CD14-positive monocyte (primary cell): Measurements from ENCODE around the gene LRRD1. TPM values are rescaled to one million over a fixed set of nuclear protein-coding genes. Genes with fewer than 3 reads are reported as not detected.

ENCODE experiments used
- DNase-seq, 3 donors: peaks; one replicate each; pipeline ENCODE4 v3.0.0-alpha.2; 2011 to 2022
- H2AFZ ChIP-seq: 2 replicates; pipeline ENCODE4 v1.6.0; 2012; ENCODE audit warnings: mild to moderate bottlenecking, low read depth, low read length, inconsistent platforms; ENCODE audit not compliant: insufficient read depth, poor library complexity, severe bottlenecking
- H3K27ac ChIP-seq, 2 donors: 1 replicate in 1 of 2; 2 replicates in 1 of 2; pipeline ENCODE4 v1.5.1; 2012 to 2013; ENCODE audit warnings: low read length in 2 of 2, control low read depth in 1 of 2, inconsistent platforms in 1 of 2, low read depth in 1 of 2, mild to moderate bottlenecking in 1 of 2
- H3K27me3 ChIP-seq, 2 donors: one replicate each; pipeline versions ENCODE4 v1.6.0 to v1.6.1; 2011 to 2013; ENCODE audit warnings: low read length in 2 of 2; ENCODE audit not compliant: control insufficient read depth in 2 of 2, insufficient read depth in 2 of 2
- H3K36me3 ChIP-seq, 2 donors: replicated peaks in 1 of 2; 1 replicate in 1 of 2; 2 replicates in 1 of 2; pipeline versions ENCODE4 v1.5.1 to v1.6.1; 2012 to 2013; ENCODE audit warnings: low read length in 2 of 2, control low read depth in 1 of 2, inconsistent platforms in 1 of 2, mild to moderate bottlenecking in 1 of 2; ENCODE audit not compliant: insufficient read depth in 2 of 2, control insufficient read depth in 1 of 2
- H3K4me1 ChIP-seq, 2 donors: 1 replicate in 1 of 2; 2 replicates in 1 of 2; pipeline versions ENCODE4 v1.5.1 to v1.6.1; 2012 to 2013; ENCODE audit warnings: low read length in 2 of 2, control low read depth in 1 of 2, inconsistent platforms in 1 of 2, mild to moderate bottlenecking in 1 of 2, moderate library complexity in 1 of 2; ENCODE audit not compliant: insufficient read depth in 2 of 2, control insufficient read depth in 1 of 2
- H3K4me2 ChIP-seq: replicated peaks from 2 replicates; pipeline ENCODE3; 2012; ENCODE audit warnings: low read length, moderate library complexity, mild to moderate bottlenecking; ENCODE audit not compliant: poor library complexity, severe bottlenecking; ENCODE audit errors: extremely low read depth
- H3K4me3 ChIP-seq, 3 experiments: fragments of 200-600 bp in 1 of 3; sonication (generic) in 1 of 3; replicated peaks in 1 of 3; 1 replicate in 2 of 3; 2 replicates in 1 of 3; pipeline ENCODE4 v1.5.1; 2011 to 2013; ENCODE audit warnings: low read length in 3 of 3, mild to moderate bottlenecking in 3 of 3, control low read depth in 2 of 3, low read depth in 2 of 3, inconsistent platforms in 1 of 3, moderate library complexity in 1 of 3
- H3K79me2 ChIP-seq: 2 replicates; pipeline ENCODE4 v1.6.0; 2012; ENCODE audit warnings: mild to moderate bottlenecking, control low read depth, inconsistent platforms, low read length, moderate library complexity; ENCODE audit not compliant: insufficient read depth
- H3K9ac ChIP-seq: 2 replicates; pipeline ENCODE4 v1.6.0; 2017; ENCODE audit warnings: low read length, mild to moderate bottlenecking; ENCODE audit not compliant: insufficient read depth, poor library complexity, severe bottlenecking
- H3K9me3 ChIP-seq, 2 donors: replicated peaks in 1 of 2; 1 replicate in 1 of 2; 2 replicates in 1 of 2; pipeline versions ENCODE4 v1.5.1 to v1.6.1; 2012 to 2013; ENCODE audit warnings: low read length in 2 of 2, control low read depth in 1 of 2; ENCODE audit not compliant: control insufficient read depth in 1 of 2, insufficient read depth in 1 of 2
- H4K20me1 ChIP-seq: 2 replicates; pipeline ENCODE4 v1.6.0; 2012; ENCODE audit warnings: mild to moderate bottlenecking, low read length, control low read depth, moderate library complexity; ENCODE audit not compliant: insufficient read depth
- H3K27ac Mint-ChIP-seq, 7 donors: one replicate each; pipeline ENCODE4 v1.8.0; 2020; ENCODE audit warnings: mild to moderate bottlenecking in 7 of 7, mixed read lengths in 7 of 7, moderate library complexity in 6 of 7, inconsistent platforms in 2 of 7
- H3K27me3 Mint-ChIP-seq, 3 donors: one replicate each; pipeline ENCODE4 v1.8.0; 2021 to 2022; ENCODE audit warnings: low read depth in 3 of 3, mild to moderate bottlenecking in 3 of 3, mixed read lengths in 3 of 3, moderate library complexity in 3 of 3, inconsistent platforms in 1 of 3
- H3K36me3 Mint-ChIP-seq, 2 donors: one replicate each; pipeline ENCODE4 v1.8.0; 2020; ENCODE audit warnings: mixed read lengths in 2 of 2, inconsistent platforms in 1 of 2, mild to moderate bottlenecking in 1 of 2
- H3K4me1 Mint-ChIP-seq: one replicate; pipeline ENCODE4 v1.8.0; 2020; ENCODE audit warnings: mild to moderate bottlenecking, mixed read lengths
- H3K4me3 Mint-ChIP-seq, 2 donors: one replicate each; pipeline ENCODE4 v1.8.0; 2020; ENCODE audit warnings: mild to moderate bottlenecking in 2 of 2, mixed read lengths in 2 of 2, moderate library complexity in 1 of 2
- H3K9me3 Mint-ChIP-seq, 7 donors: one replicate each; pipeline ENCODE4 v1.8.0; 2020 to 2022; ENCODE audit warnings: mixed read lengths in 7 of 7, mild to moderate bottlenecking in 6 of 7, moderate library complexity in 6 of 7, inconsistent platforms in 2 of 7
- CTCF ChIP-seq: fragments of 200-600 bp; IDR thresholded peaks from one replicate; pipeline ENCODE4 v1.8.0; 2022; ENCODE audit warnings: antibody characterized with exemption, mild to moderate bottlenecking
- WGBS: methylation state at CpG from one replicate; pipeline ENCODE4 v1.1.5; 2013; ENCODE audit warnings: missing lambda C conversion rate; ENCODE audit not compliant: insufficient coverage; 5-methylcytosine and 5-hydroxymethylcytosine counted together
- intact Hi-C, 2 donors: fragments of 100-400 bp; cut with micrococcal nuclease; formaldehyde crosslinking; loops; one replicate each; pipeline versions ENCODE4 v1.15.0 to v1.15.1; 2023
- polyA plus RNA-seq, 3 donors: library from polyadenylated mRNA; depleted of rRNA in 1 of 3; unstranded in 2 of 3; stranded (reverse) in 1 of 3; fragments of 300-500 nt in 2 of 3; fragments of >200 nt in 1 of 3; fragmentation: Illumina TruSeq in 2 of 3; gene quantifications; 1 replicate in 2 of 3; 2 replicates in 1 of 3; pipeline ENCODE4 v1.2.3, GENCODE V29; 2012 to 2021
- small RNA-seq: library from RNA; depleted of rRNA; stranded (forward); fragments of <200 nt; gene quantifications from one replicate; pipeline ENCODE3, GENCODE V24; 2012; ENCODE audit warnings: low read depth; ENCODE audit not compliant: insufficient read length

LRRD1 gene
- polyA plus RNA-seq, 3 donors = not detected

GRCh38 chr7:92100534-92100933 is 78.4 kb downstream of the LRRD1 start:
- H3K4me1 Mint-ChIP-seq = no peaks in the 10 kb centered on the region
- intact Hi-C loops = no loop called here
- Histone ChIP-seq H3K4me3 (no peak overlapping the region), H4K20me1 (no peaks in the 10 kb centered on the region), H3K27ac (no peak overlapping the region), H2AFZ (no peak overlapping the region), H3K36me3 (peaks cover 66 to 93% of the 10 kb centered on the region in 2 donors), H3K9ac (no peak overlapping the region), H3K27me3 (no peaks in the 10 kb centered on the region), H3K9me3 (no peaks in the 10 kb centered on the region), H3K4me1 (no peaks in the 10 kb centered on the region), H3K4me2 (no peak overlapping the region), H3K79me2 (no peaks in the 10 kb centered on the region)
- no peaks in the 10 kb centered on the region for H3K27me3 Mint-ChIP-seq
- no peak for TF ChIP-seq CTCF
- H3K36me3 Mint-ChIP-seq = peaks cover 69 to 85% of the 10 kb centered on the region in 2 donors
- no peaks in the 10 kb centered on the region for H3K9me3 Mint-ChIP-seq
- no peak overlapping the region for H3K27ac Mint-ChIP-seq
- H3K4me3 Mint-ChIP-seq = no peak overlapping the region
- WGBS = 100% methylated on average over 1 of the region's 1 CpG
- DNase-seq = no peak

GRCh38 chr7:92095380-92095779 is 83.6 kb downstream of the LRRD1 start:
- Mint-ChIP-seq H3K27me3 (no peaks in the 10 kb centered on the region), H3K27ac (peak overlapping the region in 2 of 7 donors; percentile 26 to 37), H3K4me1 (peaks cover 4% of the 10 kb centered on the region), H3K36me3 (peaks cover 61 to 72% of the 10 kb centered on the region in 2 donors), H3K9me3 (no peaks in the 10 kb centered on the region), H3K4me3 (no peak overlapping the region)
- peak; percentile 0 to 10 (median 2) for DNase-seq
- no peak overlapping the region for H3K9ac ChIP-seq
- H3K27me3 ChIP-seq = no peaks in the 10 kb centered on the region
- peaks cover 58 to 91% of the 10 kb centered on the region in 2 donors for H3K36me3 ChIP-seq
- TF ChIP-seq CTCF = no peak
- H3K9me3 ChIP-seq = no peaks in the 10 kb centered on the region
- no peak overlapping the region for H2AFZ ChIP-seq
- no peaks in the 10 kb centered on the region for H3K79me2 ChIP-seq
- no peak overlapping the region for H3K4me3 ChIP-seq
- intact Hi-C loops = no loop called here
- no CpG with 5 or more reads among the region's 1 CpG for WGBS
- H3K4me2 ChIP-seq = no peak overlapping the region
- H4K20me1 ChIP-seq = no peaks in the 10 kb centered on the region
- no peak overlapping the region for H3K27ac ChIP-seq
- H3K4me1 ChIP-seq = no peaks in the 10 kb centered on the region

Small RNAs within 50 kb of the gene (small RNA-seq; reads per million reads assigned to genes)
- gene MIR1285-1 = not detected
- gene RF00019 = not detected

Other genes with a start within 250 kb of the LRRD1 start
- gene AKAP9, start 238.3 kb downstream of the LRRD1 start, polyA plus RNA-seq = 10 to 100 TPM in 1 of 3 donors, 1 to 10 TPM in 2; 1.5 to 23.3 (median 7.3) TPM
- 10 to 100 TPM in 2 of 3 donors, 1 to 10 TPM in 1; 5.9 to 32.4 (median 27.4) TPM for gene CYP51A1, start 44.7 kb downstream of the LRRD1 start, polyA plus RNA-seq
- gene KRIT1, start 66.8 kb upstream of the LRRD1 start, polyA plus RNA-seq = 10 to 100 TPM in 1 of 3 donors, 1 to 10 TPM in 2; 4.7 to 28.8 (median 6.8) TPM
- 10 to 100 TPM in 1 of 3 donors, 1 to 10 TPM in 2; 4.8 to 16.8 (median 5.7) TPM for gene ANKIB1, start 66.8 kb upstream of the LRRD1 start, polyA plus RNA-seq